GM23338 (cell line): ENCODE results near the gene EHD2. TPM values are rescaled to one million over a fixed set of nuclear protein-coding genes. Genes with fewer than 3 reads are reported as not detected.

ENCODE experiments used
- ATAC-seq: fragments of 200-7000 bp; cut with Tn5 transposase; 3 replicates; pipeline ENCODE4 v1.9.1; 2020
- DNase-seq: peaks from one replicate; pipeline ENCODE4 v3.0.0-alpha.2; 2015; ENCODE audit warnings: low spot score
- H2AFZ ChIP-seq: fragments of 200-600 bp; sonication (generic); 2 replicates; pipeline ENCODE4 v1.8.0; 2016; ENCODE audit warnings: antibody characterized with exemption, mild to moderate bottlenecking, moderate library complexity
- H3F3A ChIP-seq: fragments of 200-600 bp; sonication (generic); replicated peaks from 2 replicates; pipeline ENCODE4 v1.8.0; 2017; ENCODE audit warnings: antibody characterized with exemption, mixed run types, low read depth
- H3K27ac ChIP-seq: fragments of 200-600 bp; sonication (generic); 2 replicates; pipeline ENCODE4 v1.6.1; 2016; ENCODE audit warnings: low read depth
- H3K27me3 ChIP-seq: fragments of 200-600 bp; sonication (generic); 2 replicates; pipeline ENCODE4 v1.8.0; 2016; ENCODE audit warnings: mild to moderate bottlenecking, mixed run types, moderate library complexity; ENCODE audit not compliant: insufficient read depth
- H3K36me3 ChIP-seq: fragments of 200-600 bp; sonication (generic); 2 replicates; pipeline ENCODE4 v1.8.0; 2016; ENCODE audit warnings: mild to moderate bottlenecking; ENCODE audit not compliant: insufficient read depth
- H3K4me1 ChIP-seq: fragments of 200-600 bp; sonication (generic); 2 replicates; pipeline ENCODE4 v1.8.0; 2016; ENCODE audit warnings: mild to moderate bottlenecking, moderate library complexity; ENCODE audit not compliant: insufficient read depth
- H3K4me2 ChIP-seq: fragments of 200-600 bp; sonication (generic); 2 replicates; pipeline ENCODE4 v1.7.1; 2017; ENCODE audit warnings: mixed run types
- H3K4me3 ChIP-seq: fragments of 200-600 bp; sonication (generic); 2 replicates; pipeline ENCODE4 v1.6.1; 2016; ENCODE audit warnings: mixed run types
- H3K79me2 ChIP-seq: fragments of 200-600 bp; sonication (generic); replicated peaks from 2 replicates; pipeline ENCODE4 v1.8.0; 2017; ENCODE audit warnings: mild to moderate bottlenecking; ENCODE audit not compliant: insufficient read depth
- H3K9me2 ChIP-seq: fragments of 200-600 bp; sonication (generic); 2 replicates; pipeline ENCODE4 v1.8.0; 2017; ENCODE audit not compliant: insufficient read depth
- H4K20me1 ChIP-seq: fragments of 200-600 bp; sonication (generic); replicated peaks from 2 replicates; pipeline ENCODE4 v1.8.0; 2017; ENCODE audit warnings: mild to moderate bottlenecking; ENCODE audit not compliant: insufficient read depth
- H3K27ac Mint-ChIP-seq: 2 replicates; pipeline ENCODE4 v1.8.0; 2020; ENCODE audit warnings: inconsistent platforms, mild to moderate bottlenecking, moderate library complexity, mixed read lengths
- H3K27me3 Mint-ChIP-seq: 3 replicates; pipeline ENCODE4 v1.8.0; 2022; ENCODE audit warnings: low read depth, mild to moderate bottlenecking, moderate library complexity, mixed read lengths, inconsistent platforms; ENCODE audit not compliant: insufficient read depth, poor library complexity
- H3K36me3 Mint-ChIP-seq: 3 replicates; pipeline ENCODE4 v1.8.0; 2021; ENCODE audit warnings: low read depth, mild to moderate bottlenecking, inconsistent platforms, moderate library complexity, mixed read lengths
- H3K4me1 Mint-ChIP-seq: 3 replicates; pipeline ENCODE4 v1.8.0; 2020; ENCODE audit warnings: mild to moderate bottlenecking, inconsistent platforms, mixed read lengths
- H3K4me3 Mint-ChIP-seq: 3 replicates; pipeline ENCODE4 v1.8.0; 2021; ENCODE audit warnings: moderate library complexity, mild to moderate bottlenecking, inconsistent platforms, mixed read lengths
- H3K9me3 Mint-ChIP-seq: 3 replicates; pipeline ENCODE4 v1.8.0; 2020; ENCODE audit warnings: moderate library complexity, mild to moderate bottlenecking, inconsistent platforms, mixed read lengths
- CTCF ChIP-seq, 2 experiments: fragments of 200-600 bp in 1 of 2; sonication (generic) in 1 of 2; conservative IDR thresholded peaks; 2 replicates each; pipeline versions ENCODE4 v1.5.1 to v1.6.1; 2016 to 2017; ENCODE audit warnings: antibody characterized with exemption in 2 of 2, low read depth in 2 of 2, mild to moderate bottlenecking in 2 of 2, moderate library complexity in 1 of 2
- EZH2 ChIP-seq: fragments of 200-600 bp; sonication (generic); IDR thresholded peaks from one replicate; pipeline ENCODE4 v1.8.0; 2017; ENCODE audit warnings: antibody characterized with exemption, mild to moderate bottlenecking, low read depth; ENCODE audit not compliant: unreplicated experiment
- EZH2phosphoT487 ChIP-seq: fragments of 200-600 bp; sonication (generic); IDR thresholded peaks from one replicate; pipeline ENCODE4 v1.8.1; 2018; ENCODE audit warnings: antibody characterized with exemption; ENCODE audit not compliant: unreplicated experiment
- JUNB ChIP-seq: IDR thresholded peaks from one replicate; pipeline ENCODE4 v1.6.1; 2016; ENCODE audit warnings: antibody characterized with exemption; ENCODE audit not compliant: unreplicated experiment
- POLR2AphosphoS5 ChIP-seq: IDR thresholded peaks from 2 replicates; pipeline ENCODE4 v1.6.1; 2016; ENCODE audit warnings: antibody characterized with exemption, low read depth
- REST ChIP-seq: IDR thresholded peaks from one replicate; pipeline ENCODE4 v1.6.1; 2018; ENCODE audit warnings: antibody characterized with exemption; ENCODE audit not compliant: unreplicated experiment
- STAT1 ChIP-seq: IDR thresholded peaks from one replicate; pipeline ENCODE4 v1.6.1; 2016; ENCODE audit warnings: antibody characterized with exemption; ENCODE audit not compliant: unreplicated experiment
- ZNF114 ChIP-seq: fragments of 250-450 bp; sonication (Bioruptor Pico); IDR thresholded peaks from 2 replicates; pipeline ENCODE4 v1.5.0; 2020; ENCODE audit warnings: mild to moderate bottlenecking, moderate library complexity
- polyA plus RNA-seq: library from polyadenylated mRNA; unstranded; fragments of >200 nt; fragmentation: Nextera tagmentation; extraction: Ambion mirVana; gene quantifications from 2 replicates; pipeline ENCODE4 v1.2.1, GENCODE V29; 2016
- total RNA-seq: library from RNA; depleted of rRNA; stranded (reverse); fragments of >200 nt; shearing (Covaris generic); gene quantifications from 2 replicates; pipeline ENCODE4 v1.2.3, GENCODE V29; 2014

The EHD2 gene
- total and polyA plus RNA-seq, 2 experiments from 2014 or later = 6.6 to 10.8 TPM

GRCh38 chr19:47729799-47730520 lies 16.7 kb downstream of the EHD2 start:
- TF ChIP-seq EZH2phosphoT487 (no peak), ZNF114 (no peak), REST (no peak), POLR2AphosphoS5 (peak; percentile 61), EZH2 (no peak), JUNB (no peak), CTCF (conservative IDR thresholded peaks at IDR 0.05; ENCODE audit: low read depth in 2 of 2) (no peak)
- Histone ChIP-seq H3K79me2 (no peaks in the 10 kb centered on the region), H2AFZ (peak overlapping the region; percentile 96), H3K9me2 (peaks cover 2% of the 10 kb centered on the region; the same call in 1 of the 2 replicates), H3K27me3 (no peaks in the 10 kb centered on the region), H3K4me1 (peaks cover 6% of the 10 kb centered on the region; the same call in 1 of the 2 replicates), H3F3A (peaks cover 8% of the 10 kb centered on the region; the same call in 1 of the 2 replicates), H3K27ac (peak overlapping the region; percentile 72; the same call in 1 of the 2 replicates), H3K4me2 (peak overlapping the region; percentile 94), H4K20me1 (no peaks in the 10 kb centered on the region), H3K4me3 (peak overlapping the region; percentile 85), H3K36me3 (no peaks in the 10 kb centered on the region)
- ATAC-seq (peak; percentile 94), DNase-seq (peak; percentile 97)
- no peaks in the 10 kb centered on the region for H3K9me3 Mint-ChIP-seq
- H3K4me3 Mint-ChIP-seq = peak overlapping the region; percentile 89
- H3K36me3 Mint-ChIP-seq = peaks cover 5% of the 10 kb centered on the region; the same call in 2 of the 3 replicates
- H3K4me1 Mint-ChIP-seq = peaks cover 11% of the 10 kb centered on the region
- H3K27ac Mint-ChIP-seq = peak overlapping the region; percentile 56; the same call in 1 of the 2 replicates
- peaks cover 15% of the 10 kb centered on the region for H3K27me3 Mint-ChIP-seq

GRCh38 chr19:47730521-47730889 lies 17.3 kb downstream of the EHD2 start:
- TF ChIP-seq STAT1 = no peak
- Histone ChIP-seq H3K79me2 (no peaks in the 10 kb centered on the region), H4K20me1 (no peaks in the 10 kb centered on the region), H3F3A (peaks cover 8% of the 10 kb centered on the region; the same call in 1 of the 2 replicates), H3K9me2 (peaks cover 2% of the 10 kb centered on the region; the same call in 1 of the 2 replicates), H3K36me3 (no peaks in the 10 kb centered on the region), H3K4me1 (peaks cover 6% of the 10 kb centered on the region; the same call in 1 of the 2 replicates), H2AFZ (peak overlapping the region; percentile 56; the same call in 1 of the 2 replicates), H3K4me3 (peak overlapping the region; percentile 85; the same call in 1 of the 2 replicates), H3K27ac (no peak overlapping the region), H3K4me2 (0 out of 2 replicates have a peak overlapping the region, but pooled peaks have one; percentile 94), H3K27me3 (no peaks in the 10 kb centered on the region)
- peaks cover 5% of the 10 kb centered on the region; the same call in 2 of the 3 replicates for H3K36me3 Mint-ChIP-seq
- peaks cover 15% of the 10 kb centered on the region for H3K27me3 Mint-ChIP-seq
- DNase-seq (no peak), ATAC-seq (no peak)
- H3K4me3 Mint-ChIP-seq = peak overlapping the region; percentile 89
- H3K9me3 Mint-ChIP-seq = no peaks in the 10 kb centered on the region
- H3K27ac Mint-ChIP-seq = no peak overlapping the region
- H3K4me1 Mint-ChIP-seq = peaks cover 11% of the 10 kb centered on the region
